DND-41 (cell line): Measurements from ENCODE around the gene PDZRN4.

ENCODE experiments used
- ATAC-seq: fragments of 200-7000 bp; cut with Tn5 transposase; 3 replicates; pipeline ENCODE4 v1.9.1; 2021; ENCODE audit warnings: low read depth; ENCODE audit not compliant: insufficient read depth
- DNase-seq: peaks from one replicate; pipeline ENCODE4 v3.0.0-alpha.2; 2020
- H2AFZ ChIP-seq: 2 replicates; pipeline ENCODE4 v1.6.0; 2012; ENCODE audit warnings: low read depth, low read length
- H3K27ac ChIP-seq: 2 replicates; pipeline ENCODE4 v1.5.1; 2012; ENCODE audit warnings: low read length, inconsistent platforms
- H3K27me3 ChIP-seq: fragments of 200-600 bp; sonication (generic); 2 replicates; pipeline ENCODE4 v1.6.0; 2012; ENCODE audit warnings: low read length, mild to moderate bottlenecking, inconsistent platforms; ENCODE audit not compliant: insufficient read depth, poor library complexity
- H3K36me3 ChIP-seq: 2 replicates; pipeline ENCODE4 v1.5.1; 2012; ENCODE audit warnings: low read length, inconsistent platforms; ENCODE audit not compliant: insufficient read depth
- H3K4me1 ChIP-seq: 2 replicates; pipeline ENCODE4 v1.5.1; 2012; ENCODE audit warnings: mild to moderate bottlenecking, low read length; ENCODE audit not compliant: insufficient read depth
- H3K4me2 ChIP-seq: 2 replicates; pipeline ENCODE4 v1.6.0; 2012; ENCODE audit warnings: mild to moderate bottlenecking, moderate library complexity, low read length, inconsistent platforms; ENCODE audit not compliant: insufficient read depth
- H3K4me3 ChIP-seq, 2 experiments: fragments of 200-600 bp in 1 of 2; shearing (Covaris generic) in 1 of 2; 2 replicates each; pipeline ENCODE4 v1.5.1; 2012 to 2016; ENCODE audit warnings: inconsistent platforms in 2 of 2, low read length in 2 of 2, mild to moderate bottlenecking in 2 of 2, low read depth in 1 of 2, moderate library complexity in 1 of 2
- H3K79me2 ChIP-seq: 2 replicates; pipeline ENCODE4 v1.6.0; 2012; ENCODE audit warnings: low read length, inconsistent platforms; ENCODE audit not compliant: insufficient read depth
- H3K9ac ChIP-seq: 2 replicates; pipeline ENCODE4 v1.6.0; 2012; ENCODE audit warnings: low read depth, mild to moderate bottlenecking, inconsistent platforms, low read length, moderate library complexity
- H3K9me3 ChIP-seq: 2 replicates; pipeline ENCODE4 v1.5.1; 2012; ENCODE audit warnings: low read length, moderate library complexity, mild to moderate bottlenecking, inconsistent platforms; ENCODE audit not compliant: insufficient read depth, severe bottlenecking
- H4K20me1 ChIP-seq: 2 replicates; pipeline ENCODE4 v1.6.0; 2012; ENCODE audit warnings: low read length; ENCODE audit not compliant: insufficient read depth
- CTCF ChIP-seq: IDR thresholded peaks from 2 replicates; pipeline ENCODE4 v1.5.1; 2012; ENCODE audit warnings: borderline replicate concordance, low read length, moderate library complexity, mild to moderate bottlenecking; ENCODE audit not compliant: poor library complexity, severe bottlenecking; ENCODE audit errors: extremely low read depth
- EZH2 ChIP-seq: IDR thresholded peaks from 3 replicates; pipeline ENCODE4 v1.6.1; 2012; ENCODE audit warnings: borderline replicate concordance, low read depth, mild to moderate bottlenecking, moderate library complexity, low read length, inconsistent platforms; ENCODE audit not compliant: severe bottlenecking

The PDZRN4 gene

DNA sequence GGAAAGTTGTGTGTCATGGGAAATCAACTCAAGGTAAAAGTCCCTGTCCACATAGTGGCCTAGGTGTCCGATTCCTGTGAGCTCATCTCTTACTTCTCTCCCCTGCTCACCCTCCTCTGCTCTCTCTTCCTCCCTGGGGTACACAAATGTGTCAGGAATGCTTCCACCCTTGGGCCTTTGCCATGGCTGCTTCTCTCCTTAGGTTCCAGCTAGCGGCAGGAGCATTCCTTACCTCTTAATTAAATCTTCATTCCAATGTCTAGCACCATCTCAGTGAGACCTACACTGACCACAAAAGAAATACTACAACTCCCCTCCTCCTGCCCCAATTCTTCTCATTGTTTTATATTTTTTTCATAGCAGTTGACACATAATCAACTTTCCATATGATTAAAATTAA, 298.6 kb downstream of the PDZRN4 start:
- no peak overlapping the region for H3K4me3 ChIP-seq
- no peak overlapping the region for H3K4me2 ChIP-seq
- no peak for TF ChIP-seq CTCF
- TF ChIP-seq EZH2: no peak
- no peak overlapping the region for H3K9ac ChIP-seq
- no peaks in the 10 kb centered on the region for H4K20me1 ChIP-seq
- no peak overlapping the region for H3K27ac ChIP-seq
- no peaks in the 10 kb centered on the region for H3K36me3 ChIP-seq
- H3K4me1 ChIP-seq: no peaks in the 10 kb centered on the region
- ATAC-seq (no peak), DNase-seq (no peak)
- no peaks in the 10 kb centered on the region for H3K9me3 ChIP-seq
- no peak overlapping the region for H2AFZ ChIP-seq
- no peaks in the 10 kb centered on the region for H3K79me2 ChIP-seq
- no peaks in the 10 kb centered on the region for H3K27me3 ChIP-seq

DNA sequence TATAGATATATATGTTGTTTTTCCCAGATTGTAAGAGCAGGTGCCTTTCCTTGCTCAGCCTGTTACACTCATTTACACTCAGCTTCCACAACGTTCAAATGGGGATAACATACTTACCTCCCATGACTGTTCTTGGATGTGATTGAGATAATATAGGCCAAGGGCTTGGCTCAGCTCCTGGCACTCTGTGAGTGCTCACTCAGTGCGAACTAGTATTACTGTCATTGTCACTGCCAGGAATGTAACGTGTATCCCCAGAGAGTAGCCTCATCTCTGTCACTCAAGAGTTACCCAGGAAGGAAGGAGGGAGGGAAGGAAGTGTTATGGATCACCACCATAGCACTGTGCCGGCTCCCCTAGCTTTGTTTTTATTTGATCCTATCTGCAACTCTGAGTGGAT, 307.9 kb downstream of the PDZRN4 start:
- H3K4me1 ChIP-seq: no peaks in the 10 kb centered on the region
- no peaks in the 10 kb centered on the region for H3K36me3 ChIP-seq
- no peak overlapping the region for H3K27ac ChIP-seq
- H3K4me2 ChIP-seq: no peak overlapping the region
- H3K9me3 ChIP-seq: no peaks in the 10 kb centered on the region
- ATAC-seq: no peak
- no peak for TF ChIP-seq EZH2
- TF ChIP-seq CTCF: no peak
- no peaks in the 10 kb centered on the region for H4K20me1 ChIP-seq
- H3K4me3 ChIP-seq: no peak overlapping the region
- no peaks in the 10 kb centered on the region for H3K79me2 ChIP-seq
- no peak overlapping the region for H2AFZ ChIP-seq
- no peak for DNase-seq
- no peaks in the 10 kb centered on the region for H3K27me3 ChIP-seq
- H3K9ac ChIP-seq: no peak overlapping the region

DNA sequence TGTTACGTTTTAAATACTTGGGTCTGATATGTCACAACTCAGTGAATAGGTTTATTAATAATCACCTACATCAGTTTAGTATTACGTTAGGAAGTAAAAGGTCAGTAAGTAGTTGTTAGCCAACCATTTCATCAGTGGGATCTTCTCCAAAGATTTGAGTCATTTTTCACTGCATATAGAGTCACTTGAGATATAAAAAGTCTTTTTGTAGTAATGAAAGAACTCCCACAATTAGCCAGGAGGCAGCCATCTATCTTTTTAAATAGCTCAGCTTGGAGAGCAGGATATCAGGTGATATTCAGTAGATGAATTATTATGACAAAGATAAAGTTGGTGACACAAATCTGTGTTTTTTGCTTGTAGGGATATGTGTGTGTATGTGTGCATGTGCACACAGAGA, 309.3 kb downstream of the PDZRN4 start:
- Histone ChIP-seq H3K27me3 (no peaks in the 10 kb centered on the region), H3K4me3 (no peak overlapping the region), H3K4me1 (no peaks in the 10 kb centered on the region), H3K79me2 (no peaks in the 10 kb centered on the region), H3K4me2 (no peak overlapping the region), H3K36me3 (no peaks in the 10 kb centered on the region), H3K9ac (no peak overlapping the region), H3K27ac (no peak overlapping the region), H4K20me1 (no peaks in the 10 kb centered on the region), H3K9me3 (no peaks in the 10 kb centered on the region), H2AFZ (no peak overlapping the region)
- DNase-seq (no peak), ATAC-seq (no peak)
- no peak for TF ChIP-seq EZH2
- no peak for TF ChIP-seq CTCF

- no peaks in the 10 kb centered on the region for H3K36me3 ChIP-seq
- no peaks in the 10 kb centered on the region for H3K79me2 ChIP-seq
- no peak overlapping the region for H3K27ac ChIP-seq
- H3K9me3 ChIP-seq: no peaks in the 10 kb centered on the region
- no peak overlapping the region for H3K4me2 ChIP-seq
- H4K20me1 ChIP-seq: no peaks in the 10 kb centered on the region
- no peak overlapping the region for H3K4me3 ChIP-seq
- H3K4me1 ChIP-seq: no peaks in the 10 kb centered on the region
- H3K27me3 ChIP-seq: no peaks in the 10 kb centered on the region
- DNase-seq (no peak), ATAC-seq (no peak)
- TF ChIP-seq CTCF: no peak
- TF ChIP-seq EZH2: no peak
- no peak overlapping the region for H2AFZ ChIP-seq
- H3K9ac ChIP-seq: no peak overlapping the region
Measured at GRCh38 chr12:41504976-41505375, 316.9 kb downstream of the PDZRN4 start.
